SKM-1 (cell line): ENCODE data around the gene DCTN2.
"Not testable (repeated sequence)": the region's sequence is repeated elsewhere in the genome, so short reads cannot be mapped to it uniquely, and the experiment has no call there.

Source experiments
- DNase-seq: peaks from one replicate; lab custom pipeline; 2025; ENCODE audit not compliant: unreplicated experiment; lab: John Stamatoyannopoulos, UW

The DCTN2 gene

GRCh38 chr12:57546438-57547287, at the start of gene DCTN2:
DCTN2 (minus strand) TSS chr12:57547192; CDS start chr12:57547063, 129 bp downstream.
- DNase-seq, result peak; percentile 62

- DNase-seq, result no peak
Measured at GRCh38 chr12:57593187-57593586, 46.2 kb upstream of the DCTN2 start.

- DNase-seq, result no peak
Measured at GRCh38 chr12:57592551-57593165, 45.7 kb upstream of the DCTN2 start.

- no peak for DNase-seq
Measured at GRCh38 chr12:57591782-57592325, 44.9 kb upstream of the DCTN2 start.

- DNase-seq, result peak; percentile 23
Measured at GRCh38 chr12:57590864-57591781, 44.1 kb upstream of the DCTN2 start, which contains the start of gene PIP4K2C. PIP4K2C (plus strand) TSS chr12:57591192; CDS start chr12:57591290, 98 bp downstream.

- DNase-seq, result no peak
Measured at GRCh38 chr12:57590479-57590863, 43.5 kb upstream of the DCTN2 start.

GRCh38 chr12:57588951-57589610, 42.1 kb upstream of the DCTN2 start:
- not testable (repeated sequence) for DNase-seq

GRCh38 chr12:57586832-57587429, 39.9 kb upstream of the DCTN2 start:
- DNase-seq, result no peak

GRCh38 chr12:57586128-57586527, 39.1 kb upstream of the DCTN2 start:
- no peak for DNase-seq

GRCh38 chr12:57585156-57585555, 38.2 kb upstream of the DCTN2 start:
- DNase-seq, result no peak

GRCh38 chr12:57584690-57585089, 37.7 kb upstream of the DCTN2 start:
- no peak for DNase-seq

GRCh38 chr12:57584050-57584449, 37.1 kb upstream of the DCTN2 start:
- DNase-seq, result no peak

GRCh38 chr12:57583008-57583831, 36.2 kb upstream of the DCTN2 start:
- peak; percentile 41 for DNase-seq

- no peak for DNase-seq
Measured at GRCh38 chr12:57582440-57582839, 35.4 kb upstream of the DCTN2 start.

GRCh38 chr12:57581802-57582201, 34.8 kb upstream of the DCTN2 start:
- no peak for DNase-seq

GRCh38 chr12:57580466-57580795, 33.4 kb upstream of the DCTN2 start:
- DNase-seq, result no peak

- DNase-seq, result no peak
Measured at GRCh38 chr12:57579677-57580465, 32.9 kb upstream of the DCTN2 start.

- no peak for DNase-seq
Measured at GRCh38 chr12:57579011-57579410, 32.0 kb upstream of the DCTN2 start.
